Heart left ventricle (tissue), 13 donors: ENCODE measurements around the gene APC2.

Experiments
- POLR2A ChIP-seq, 2 donors: fragments of 450-650 bp; IDR thresholded peaks; one replicate each; pipeline ENCODE4 v1.6.1; 2017; ENCODE audit warnings: antibody characterized with exemption in 2 of 2, mild to moderate bottlenecking in 2 of 2, moderate library complexity in 2 of 2
- TF ChIP-seq, protein P1 (sequence below), 12 donors: fragments of 200-600 bp; sonication (generic) in 4 of 12; IDR thresholded peaks; one replicate each; pipeline versions ENCODE4 v1.5.0 to v1.8.0; 2018 to 2022; ENCODE audit warnings: antibody characterized with exemption in 12 of 12, mild to moderate bottlenecking in 5 of 12
- donor health status: ischemic (EF 13 %, LVEDD 7.1; RV severe dilation, severe dysfunction).
- donor health status: DM: no; HTN: yes; CAD: no.
- donor health status: DM: no; HTN: no; CAD: no.
- donor health status: ischemic (EF 25% LVEDD 6.9; RV normal size, moderate dysfunction).
- donor health status: ischemic (EF 25% LVEDD 5.7; RV mildly dilated, moderate dysfunction).
- donor health status: ischemic (EF 35%, LVEDD 5.7; RV mildly dilated, moderate dysfunction).
- donor health status: nonischemic (EF 11% LVEDD 7.7; RV severe dilation, severe dysfunction).
- donor health status: DM: yes; HTN: yes; CAD: no.
- donor health status: PGD.
- donor health status: ischemic (EF 29% LVEDD 5.4; RV normal size, mild dysfunction).
- donor health status: nonischemic (EF 23%, LVEDD 6.1; RV moderate dilation, normal function).

DNA sequence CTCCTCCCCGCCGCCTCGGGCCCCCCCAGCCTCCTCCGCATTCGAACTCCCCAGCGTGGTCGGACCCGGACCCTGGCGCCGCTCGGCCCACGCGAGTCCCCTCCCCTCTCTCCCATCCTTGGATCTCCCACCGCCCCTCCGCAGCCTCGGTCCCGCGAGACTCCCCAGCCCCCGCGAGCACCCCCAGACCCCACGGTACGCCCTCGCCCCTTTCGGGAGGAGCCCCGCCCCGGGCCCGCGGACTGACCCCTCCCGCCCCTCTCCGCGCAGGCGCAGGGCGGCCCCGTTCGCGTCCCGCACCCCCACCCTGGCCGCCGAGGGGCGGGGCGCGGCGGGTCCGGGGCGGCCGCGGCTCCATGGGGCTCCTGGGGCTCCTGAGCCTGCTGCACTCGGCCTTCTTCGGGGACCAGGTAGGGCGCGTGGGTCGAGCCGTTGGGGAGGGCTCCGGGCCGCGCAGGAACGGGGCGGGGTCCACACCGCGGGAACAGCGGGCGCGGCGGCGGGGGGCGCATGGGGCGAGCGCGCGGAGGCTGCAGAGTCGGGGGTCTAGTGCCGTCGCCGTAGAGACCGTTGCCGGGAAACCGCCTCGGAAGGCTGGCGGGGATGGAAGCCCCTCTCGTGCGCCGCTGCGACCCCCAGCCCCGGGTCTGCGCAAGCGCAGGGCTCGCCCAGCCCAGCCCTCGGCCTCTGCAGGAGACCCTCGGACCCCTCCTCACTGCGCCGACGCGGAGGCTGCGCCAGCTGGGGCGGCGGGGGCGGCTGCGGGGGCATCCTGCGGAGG lies 3.8 kb upstream of the APC2 start:
- TF ChIP-seq POLR2A (IDR thresholded peaks at IDR 0.05): no peak
- TF ChIP-seq, protein P1, sequence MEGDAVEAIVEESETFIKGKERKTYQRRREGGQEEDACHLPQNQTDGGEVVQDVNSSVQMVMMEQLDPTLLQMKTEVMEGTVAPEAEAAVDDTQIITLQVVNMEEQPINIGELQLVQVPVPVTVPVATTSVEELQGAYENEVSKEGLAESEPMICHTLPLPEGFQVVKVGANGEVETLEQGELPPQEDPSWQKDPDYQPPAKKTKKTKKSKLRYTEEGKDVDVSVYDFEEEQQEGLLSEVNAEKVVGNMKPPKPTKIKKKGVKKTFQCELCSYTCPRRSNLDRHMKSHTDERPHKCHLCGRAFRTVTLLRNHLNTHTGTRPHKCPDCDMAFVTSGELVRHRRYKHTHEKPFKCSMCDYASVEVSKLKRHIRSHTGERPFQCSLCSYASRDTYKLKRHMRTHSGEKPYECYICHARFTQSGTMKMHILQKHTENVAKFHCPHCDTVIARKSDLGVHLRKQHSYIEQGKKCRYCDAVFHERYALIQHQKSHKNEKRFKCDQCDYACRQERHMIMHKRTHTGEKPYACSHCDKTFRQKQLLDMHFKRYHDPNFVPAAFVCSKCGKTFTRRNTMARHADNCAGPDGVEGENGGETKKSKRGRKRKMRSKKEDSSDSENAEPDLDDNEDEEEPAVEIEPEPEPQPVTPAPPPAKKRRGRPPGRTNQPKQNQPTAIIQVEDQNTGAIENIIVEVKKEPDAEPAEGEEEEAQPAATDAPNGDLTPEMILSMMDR (IDR thresholded peaks at IDR 0.05): no peak
